ENCODE measurements around the gene SAMD14.
A peak's percentile ranks its signal among the peaks of the same experiment; 100 is the strongest.

SAMD14 gene

DNA sequence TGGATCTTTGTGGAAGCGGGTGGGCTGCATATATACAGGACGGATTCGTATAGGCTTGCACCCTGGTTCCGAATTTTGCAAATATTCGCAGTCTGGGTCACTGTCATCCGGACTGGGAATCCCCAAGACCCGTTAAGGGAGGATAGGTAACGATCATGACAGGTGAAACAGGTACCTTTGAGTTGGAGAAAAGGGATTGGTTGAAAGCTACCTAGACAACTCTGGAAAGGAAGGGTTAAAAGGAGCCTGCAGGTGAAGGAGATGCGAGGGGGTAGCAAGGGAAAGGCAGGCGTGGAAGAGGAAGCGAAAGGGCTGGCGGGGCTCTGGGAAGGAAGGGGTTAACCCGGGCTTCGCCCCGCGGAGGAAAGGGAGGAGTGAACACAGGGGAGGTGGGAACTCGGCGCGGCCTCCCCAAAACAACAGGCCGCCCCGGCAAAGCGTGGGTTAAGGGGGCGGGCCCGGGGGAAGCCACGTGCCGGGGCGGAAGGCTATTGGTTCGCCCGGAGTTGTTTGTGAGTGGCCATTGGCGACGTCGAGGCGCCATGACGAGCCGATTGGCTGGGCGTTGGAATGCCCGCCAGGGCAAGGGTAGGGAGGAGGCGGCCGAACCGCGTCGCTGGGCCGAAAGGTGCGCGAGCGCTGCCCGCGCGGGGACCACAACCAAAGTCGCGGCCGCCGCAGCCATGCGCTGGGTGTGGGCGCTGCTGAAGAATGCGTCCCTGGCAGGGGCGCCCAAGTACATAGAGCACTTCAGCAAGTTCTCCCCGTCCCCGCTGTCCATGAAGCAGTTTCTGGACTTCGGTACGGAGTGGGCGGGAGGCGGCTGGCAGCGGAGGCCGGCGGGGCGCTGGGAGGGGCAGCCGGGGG, 35.0 kb downstream of the SAMD14 start, which contains the start of gene PDK2:
PDK2 (plus strand) TSS at position 599 of the 867 bp plus-strand sequence; CDS start at position 684, 85 bp downstream.
- peak; percentile 98 for DNase-seq

GRCh38 chr17:50094243-50094752, 35.7 kb downstream of the SAMD14 start:
- DNase-seq = peak; percentile 94

DNA sequence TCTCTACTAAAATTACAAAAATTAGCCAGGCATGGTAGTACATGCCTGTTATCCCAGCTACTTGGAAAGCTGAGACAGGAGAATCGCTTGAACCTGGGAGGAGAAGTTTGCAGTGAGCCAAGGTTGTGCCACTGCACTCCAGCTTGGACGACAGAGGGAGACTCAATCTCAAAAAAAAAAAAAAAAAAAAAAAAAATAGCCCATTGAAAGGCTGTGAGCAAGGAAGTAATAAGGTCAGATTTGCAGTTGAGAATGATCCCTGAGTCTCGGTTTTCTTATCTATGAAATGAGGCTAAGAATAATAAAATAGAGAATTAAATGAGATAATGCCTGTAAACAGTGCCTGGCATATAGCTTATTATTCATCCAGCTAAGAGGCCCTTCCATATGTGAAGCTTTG, 36.2 kb downstream of the SAMD14 start:
- no peak for DNase-seq

DNA sequence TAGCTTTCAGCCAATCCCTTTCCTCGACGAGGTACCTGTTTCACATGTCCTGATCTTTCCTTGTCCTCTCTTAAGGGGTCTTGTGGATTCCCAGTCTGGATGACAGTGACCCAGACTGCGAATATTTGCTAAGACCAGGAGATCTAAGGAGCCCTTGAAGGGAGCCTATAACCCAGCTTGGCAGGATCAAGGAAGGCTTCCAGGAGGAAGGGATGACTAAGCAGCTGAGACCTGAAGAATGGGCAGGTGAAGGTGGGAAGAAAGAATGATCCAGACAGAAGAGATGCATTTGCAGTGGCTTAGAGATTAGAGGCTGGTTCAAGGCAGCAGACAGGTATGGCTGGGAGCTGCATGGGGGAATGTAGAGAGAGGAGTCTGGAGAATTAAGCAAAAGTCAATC, 36.7 kb downstream of the SAMD14 start:
- no peak for DNase-seq

GRCh38 chr17:50091918-50092285, 38.1 kb downstream of the SAMD14 start:
- no peak for DNase-seq

GRCh38 chr17:50090971-50091917, 38.7 kb downstream of the SAMD14 start:
- DNase-seq = no peak

DNA sequence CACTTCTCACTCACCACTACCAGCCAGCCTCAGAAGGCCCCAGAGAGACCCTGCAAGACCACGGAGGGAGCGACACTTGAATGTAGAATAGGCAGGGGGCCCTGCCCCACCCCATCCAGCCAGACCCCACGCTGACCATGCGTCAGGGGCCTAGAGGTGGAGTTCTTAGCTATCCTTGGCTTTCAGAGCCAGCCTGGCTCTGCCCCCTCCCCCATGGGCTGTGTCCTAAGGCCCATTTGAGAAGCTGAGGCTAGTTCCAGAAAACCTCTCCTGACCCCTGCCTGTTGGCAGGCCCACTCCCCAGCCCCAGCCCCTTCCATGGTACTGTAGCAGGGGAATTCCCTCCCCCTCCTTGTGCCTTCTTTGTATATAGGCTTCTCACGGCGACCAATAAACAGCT, 39.9 kb downstream of the SAMD14 start:
- no peak for DNase-seq

DNA sequence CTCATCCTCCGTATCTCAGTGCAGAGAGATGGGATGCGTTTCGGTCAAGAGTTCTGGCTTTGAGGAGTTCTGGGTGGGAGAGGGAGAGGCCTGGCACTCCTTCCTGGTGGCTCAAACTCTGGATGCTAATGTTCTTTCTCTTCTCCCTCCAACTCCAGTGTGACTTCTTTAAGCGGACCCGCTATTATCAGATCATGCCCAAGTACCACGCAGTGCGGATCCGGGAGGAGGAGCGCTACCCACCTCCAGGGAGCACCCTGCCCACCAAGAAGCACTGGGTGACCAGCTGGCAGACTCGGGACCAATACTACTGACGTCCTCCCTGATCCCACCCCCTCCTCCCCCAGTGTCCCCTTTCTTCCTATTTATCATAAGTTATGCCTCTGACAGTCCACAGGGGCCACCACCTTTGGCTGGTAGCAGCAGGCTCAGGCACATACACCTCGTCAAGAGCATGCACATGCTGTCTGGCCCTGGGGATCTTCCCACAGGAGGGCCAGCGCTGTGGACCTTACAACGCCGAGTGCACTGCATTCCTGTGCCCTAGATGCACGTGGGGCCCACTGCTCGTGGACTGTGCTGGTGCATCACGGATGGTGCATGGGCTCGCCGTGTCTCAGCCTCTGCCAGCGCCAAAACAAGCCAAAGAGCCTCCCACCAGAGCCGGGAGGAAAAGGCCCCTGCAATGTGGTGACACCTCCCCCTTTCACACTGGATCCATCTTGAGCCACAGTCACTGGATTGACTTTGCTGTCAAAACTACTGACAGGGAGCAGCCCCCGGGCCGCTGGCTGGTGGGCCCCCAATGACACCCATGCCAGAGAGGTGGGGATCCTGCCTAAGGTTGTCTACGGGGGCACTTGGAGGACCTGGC, 40.8 kb downstream of the SAMD14 start:
- DNase-seq = no peak

- DNase-seq = no peak
Observed at GRCh38 chr17:50087912-50088405, 42.0 kb downstream of the SAMD14 start.

DNA sequence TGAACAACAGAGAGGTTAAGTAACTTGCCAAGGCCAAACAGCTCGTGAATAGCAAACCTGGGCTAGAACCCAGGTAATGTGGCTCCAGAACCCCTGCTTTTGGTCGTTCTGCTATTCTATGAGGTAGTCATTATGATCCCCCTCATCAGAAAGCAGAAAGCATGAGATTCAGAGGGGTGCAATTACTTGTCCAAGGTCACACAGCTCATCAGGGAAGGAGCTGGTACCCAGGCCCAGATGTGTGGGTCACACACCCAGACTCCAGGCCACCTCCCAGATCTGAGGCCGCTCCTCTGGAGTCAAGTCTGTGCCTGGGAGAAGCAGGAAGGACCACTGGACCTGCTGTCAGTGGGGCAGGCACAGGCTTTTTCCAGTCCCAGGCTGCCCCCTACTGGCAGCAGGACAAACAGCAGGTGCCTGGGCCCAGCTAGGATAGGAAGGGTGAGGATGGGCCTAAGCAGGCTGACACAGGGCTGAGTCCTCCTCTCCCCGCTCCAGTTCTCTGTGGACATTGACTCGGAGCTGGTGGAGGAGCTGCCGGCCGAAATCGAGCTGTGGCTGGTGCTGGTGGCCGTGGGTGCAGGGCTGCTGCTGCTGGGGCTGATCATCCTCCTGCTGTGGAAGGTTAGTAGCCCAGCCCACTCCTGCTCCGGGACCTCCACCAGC, 42.6 kb downstream of the SAMD14 start:
- peak; percentile 87 for DNase-seq

DNA sequence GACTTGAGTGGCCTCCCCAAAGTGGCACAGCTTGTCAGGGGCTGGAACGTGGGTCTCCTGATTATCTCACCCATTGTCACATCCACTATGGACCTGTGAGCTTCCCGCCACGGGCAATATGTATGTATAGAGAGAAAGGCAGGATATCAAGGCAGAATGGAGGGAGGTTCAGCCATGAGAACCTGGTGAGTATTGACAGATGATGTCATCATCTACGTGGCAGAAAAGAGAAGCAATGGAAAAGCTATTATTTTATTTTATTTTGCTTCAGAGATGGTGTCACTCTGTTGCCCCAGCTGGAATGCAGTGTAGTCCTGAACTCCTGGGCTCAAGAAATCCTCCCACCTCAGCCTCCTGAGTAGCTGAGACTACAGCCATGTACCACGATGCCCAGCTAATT, 48.2 kb downstream of the SAMD14 start:
- no peak for DNase-seq

- no peak for DNase-seq
Observed at GRCh38 chr17:50080827-50081226, 49.1 kb downstream of the SAMD14 start.

DNA sequence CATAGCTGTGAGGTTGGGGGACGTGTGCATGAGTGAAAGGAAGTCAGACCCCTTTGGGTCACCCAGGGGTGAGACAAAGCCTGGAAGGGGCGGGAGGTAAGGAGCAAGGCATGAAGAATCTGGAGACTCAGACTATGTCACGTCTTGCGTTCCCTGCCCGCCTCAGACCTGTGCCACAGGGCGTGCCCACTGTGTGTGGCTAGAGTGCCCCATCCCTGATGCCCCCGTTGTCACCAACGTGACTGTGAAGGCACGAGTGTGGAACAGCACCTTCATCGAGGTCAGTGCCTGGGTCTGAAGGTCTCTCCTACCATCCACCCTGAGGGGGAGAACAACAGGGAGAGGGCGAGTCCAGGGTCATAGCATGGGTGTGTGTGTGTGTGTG, 49.9 kb downstream of the SAMD14 start:
- DNase-seq = no peak

DNA sequence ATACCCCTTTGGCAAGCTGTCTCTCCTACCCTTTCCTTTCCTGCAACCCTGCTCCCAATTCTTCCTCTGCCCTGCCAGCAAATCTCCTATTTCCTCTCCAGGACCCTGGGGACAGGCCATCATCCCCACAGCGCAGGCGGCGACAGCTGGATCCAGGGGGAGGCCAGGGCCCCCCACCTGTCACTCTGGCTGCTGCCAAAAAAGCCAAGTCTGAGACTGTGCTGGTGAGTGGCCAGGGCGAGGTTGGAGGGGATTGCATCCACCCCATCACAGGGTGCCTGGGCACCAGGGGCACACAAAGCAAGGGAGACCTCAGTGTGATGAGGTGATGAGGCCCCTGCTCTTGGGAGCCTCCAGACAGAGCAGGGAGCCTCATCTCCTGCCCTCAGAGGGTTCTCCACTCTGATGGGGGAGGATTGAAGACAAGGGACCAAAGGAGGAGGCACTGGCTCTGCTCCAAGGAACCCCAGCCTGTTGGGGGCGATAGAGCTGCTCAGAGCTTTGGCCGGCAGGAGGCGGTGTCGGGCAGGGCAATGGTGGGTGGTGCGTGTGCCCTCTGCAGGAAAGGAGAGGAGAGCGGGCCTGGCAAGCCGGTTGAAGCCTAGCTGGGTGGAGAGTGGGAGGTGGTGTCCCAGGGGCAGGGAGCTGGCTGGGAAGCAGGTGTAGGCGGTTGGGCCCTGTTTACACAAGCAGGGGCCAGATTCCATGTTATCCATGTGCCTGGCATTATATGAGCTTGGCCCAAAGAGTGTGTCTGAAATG, 50.4 kb downstream of the SAMD14 start:
- no peak for DNase-seq

DNA sequence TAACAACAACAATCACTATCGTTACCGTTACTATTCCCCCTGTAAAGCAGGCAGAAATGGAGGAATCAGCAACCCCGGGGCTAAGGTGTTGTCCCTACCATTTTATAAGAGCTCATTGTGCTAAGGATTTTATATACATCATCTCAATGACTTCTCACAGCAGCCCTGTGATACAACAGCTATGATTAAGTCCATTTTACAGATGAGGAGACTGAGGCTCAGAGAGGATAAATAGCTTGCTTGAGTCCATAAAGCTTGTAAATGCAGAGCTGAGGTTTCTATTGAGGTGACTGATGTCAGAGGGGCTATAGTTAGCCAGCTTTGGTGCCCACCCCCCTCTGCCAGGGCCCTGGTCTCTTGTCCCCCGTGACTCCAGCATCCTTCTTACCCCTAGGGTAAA, 51.5 kb downstream of the SAMD14 start:
- no peak for DNase-seq

GRCh38 chr17:50076591-50077235, 53.2 kb downstream of the SAMD14 start:
- DNase-seq = no peak

DNA sequence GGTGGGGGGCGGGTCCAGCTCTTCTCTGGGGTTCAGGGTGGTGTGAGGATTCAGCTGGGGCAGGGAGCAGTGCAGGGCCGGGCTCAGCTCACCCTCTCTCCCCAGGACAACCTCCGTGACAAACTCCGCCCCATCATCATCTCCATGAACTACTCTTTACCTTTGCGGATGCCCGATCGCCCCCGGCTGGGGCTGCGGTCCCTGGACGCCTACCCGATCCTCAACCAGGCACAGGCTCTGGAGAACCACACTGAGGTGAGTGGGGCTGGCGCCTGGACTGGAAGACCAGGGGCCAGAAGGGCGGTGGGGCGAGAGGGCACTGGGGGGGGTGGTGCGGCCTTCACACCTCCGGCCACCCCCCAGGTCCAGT, 53.8 kb downstream of the SAMD14 start:
- no peak for DNase-seq

DNA sequence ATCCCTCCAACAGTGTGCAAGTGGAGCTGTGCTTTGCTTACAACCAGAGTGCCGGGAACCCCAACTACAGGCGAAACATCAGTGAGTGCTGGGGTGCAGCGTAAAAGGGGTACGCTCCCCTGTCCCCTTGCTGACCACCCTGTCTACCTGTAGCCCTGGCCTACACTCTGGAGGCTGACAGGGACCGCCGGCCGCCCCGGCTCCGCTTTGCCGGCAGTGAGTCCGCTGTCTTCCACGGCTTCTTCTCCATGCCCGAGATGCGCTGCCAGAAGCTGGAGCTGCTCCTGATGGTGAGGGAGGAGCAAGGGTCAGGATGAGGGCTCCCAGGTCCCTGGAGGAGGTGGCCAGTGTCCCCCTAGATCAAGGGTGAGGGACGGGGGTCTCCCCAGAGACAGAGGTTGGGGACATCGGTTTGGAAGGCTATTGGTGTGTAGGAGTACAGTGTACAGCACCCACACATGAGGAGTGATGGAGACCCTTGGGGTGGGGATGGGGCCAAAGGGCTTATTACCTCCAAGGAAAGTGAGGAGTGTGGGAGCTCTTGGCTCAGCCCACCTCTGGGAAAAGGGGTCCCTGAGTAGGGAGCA, 54.4 kb downstream of the SAMD14 start:
- DNase-seq = no peak

DNA sequence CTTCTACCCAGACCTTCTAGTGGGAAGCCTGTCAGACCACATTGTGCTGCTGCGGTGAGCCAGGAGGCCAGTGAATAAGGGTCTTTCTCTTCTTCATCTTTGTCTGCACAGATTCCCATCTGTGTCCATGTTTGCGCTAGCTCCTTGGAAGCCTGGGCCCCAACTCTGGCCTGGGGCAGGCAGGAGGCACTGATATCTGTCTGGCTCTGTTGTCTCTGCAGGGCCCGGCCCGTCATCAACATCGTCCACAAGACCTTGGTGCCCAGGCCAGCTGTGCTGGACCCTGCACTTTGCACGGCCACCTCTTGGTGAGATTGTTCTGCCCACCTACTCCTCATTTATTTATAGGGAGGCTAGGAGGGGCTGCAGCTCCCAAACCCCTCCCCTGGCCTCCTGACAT, 55.7 kb downstream of the SAMD14 start:
- no peak for DNase-seq

- no peak for DNase-seq
Observed at GRCh38 chr17:50072925-50073324, 57.0 kb downstream of the SAMD14 start.
